IMR-90 (cell line): Measurements from ENCODE around the gene KRT74.

Experiments
- CHD1 ChIP-seq: IDR thresholded peaks from 2 replicates; pipeline ENCODE4 v1.6.1; 2012; ENCODE audit warnings: low read depth, low read length, improper control_type of control experiment
- CTCF ChIP-seq: conservative IDR thresholded peaks from 2 replicates; pipeline ENCODE4 v1.5.1; 2012; ENCODE audit warnings: mild to moderate bottlenecking, low read depth, low read length, improper control_type of control experiment
- RFX5 ChIP-seq: IDR thresholded peaks from 2 replicates; pipeline ENCODE4 v1.8.0; 2012; ENCODE audit warnings: low read depth, mild to moderate bottlenecking, low read length, moderate library complexity
- TF ChIP-seq, protein P1 (sequence below): fragments of 150-350 bp; IDR thresholded peaks from 2 replicates; pipeline ENCODE4 v1.6.1; 2017; ENCODE audit warnings: mild to moderate bottlenecking, antibody characterized with exemption, low read length, low read depth

GRCh38 chr12:52611080-52611468, 37.4 kb upstream of the KRT74 start:
- no peak for TF ChIP-seq CTCF
- no peak for TF ChIP-seq RFX5
- TF ChIP-seq, protein P1, sequence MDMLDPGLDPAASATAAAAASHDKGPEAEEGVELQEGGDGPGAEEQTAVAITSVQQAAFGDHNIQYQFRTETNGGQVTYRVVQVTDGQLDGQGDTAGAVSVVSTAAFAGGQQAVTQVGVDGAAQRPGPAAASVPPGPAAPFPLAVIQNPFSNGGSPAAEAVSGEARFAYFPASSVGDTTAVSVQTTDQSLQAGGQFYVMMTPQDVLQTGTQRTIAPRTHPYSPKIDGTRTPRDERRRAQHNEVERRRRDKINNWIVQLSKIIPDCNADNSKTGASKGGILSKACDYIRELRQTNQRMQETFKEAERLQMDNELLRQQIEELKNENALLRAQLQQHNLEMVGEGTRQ: no peak
- no peak for TF ChIP-seq CHD1
